Astrocyte of the hippocampus (primary cell): Measurements from ENCODE around the gene LZTS2.

Experiments used
- DNase-seq: peaks from one replicate; pipeline ENCODE4 v3.0.0; 2011; ENCODE audit warnings: low read depth, low spot score

Gene LZTS2

DNA sequence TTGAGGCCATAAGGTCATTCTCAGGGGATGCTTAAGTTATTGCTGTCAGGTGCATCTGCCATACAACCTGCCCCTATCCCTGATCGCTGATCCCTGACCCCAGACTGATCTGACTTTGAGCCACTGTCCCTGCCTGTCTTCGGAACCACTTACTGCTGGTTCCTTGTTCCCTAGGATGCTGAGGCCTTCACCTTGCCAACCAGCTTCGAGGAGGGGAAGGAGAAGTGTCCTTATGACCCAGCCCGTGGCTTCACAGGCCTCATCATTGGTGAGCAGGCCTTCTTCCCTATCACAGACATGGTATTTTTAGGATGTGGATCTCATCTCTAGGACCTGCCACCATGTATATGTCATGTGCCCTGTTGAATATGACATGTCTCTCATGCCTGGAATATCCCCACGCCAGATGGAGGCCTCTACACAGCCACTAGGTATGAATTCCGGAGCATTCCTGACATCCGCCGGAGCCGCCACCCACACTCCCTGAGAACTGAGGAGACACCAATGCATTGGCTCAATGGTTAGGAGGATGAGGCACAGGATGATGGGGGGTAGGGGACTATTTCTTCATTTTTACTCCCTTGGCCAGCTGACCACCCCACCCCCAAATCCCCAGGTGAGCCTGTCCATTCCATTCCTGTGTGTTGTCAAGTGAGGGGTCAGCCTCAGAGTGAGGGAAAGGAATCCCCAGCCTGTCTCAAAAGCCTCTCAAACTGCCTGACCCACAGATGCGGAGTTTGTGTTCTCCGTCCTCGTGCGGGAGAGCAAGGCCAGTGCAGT, 21.3 kb upstream of the LZTS2 start:
- no peak for DNase-seq

DNA sequence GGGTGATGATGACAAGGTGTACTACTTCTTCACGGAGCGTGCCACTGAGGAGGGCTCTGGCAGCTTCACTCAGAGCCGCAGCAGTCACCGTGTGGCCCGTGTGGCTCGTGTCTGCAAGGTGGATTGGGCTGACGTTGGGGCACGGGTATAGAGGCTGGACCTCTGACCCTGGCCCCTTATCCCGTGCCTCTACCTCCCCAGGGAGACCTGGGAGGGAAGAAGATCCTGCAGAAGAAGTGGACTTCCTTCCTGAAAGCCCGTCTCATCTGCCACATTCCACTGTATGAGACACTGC, 20.8 kb upstream of the LZTS2 start:
- DNase-seq = no peak

DNA sequence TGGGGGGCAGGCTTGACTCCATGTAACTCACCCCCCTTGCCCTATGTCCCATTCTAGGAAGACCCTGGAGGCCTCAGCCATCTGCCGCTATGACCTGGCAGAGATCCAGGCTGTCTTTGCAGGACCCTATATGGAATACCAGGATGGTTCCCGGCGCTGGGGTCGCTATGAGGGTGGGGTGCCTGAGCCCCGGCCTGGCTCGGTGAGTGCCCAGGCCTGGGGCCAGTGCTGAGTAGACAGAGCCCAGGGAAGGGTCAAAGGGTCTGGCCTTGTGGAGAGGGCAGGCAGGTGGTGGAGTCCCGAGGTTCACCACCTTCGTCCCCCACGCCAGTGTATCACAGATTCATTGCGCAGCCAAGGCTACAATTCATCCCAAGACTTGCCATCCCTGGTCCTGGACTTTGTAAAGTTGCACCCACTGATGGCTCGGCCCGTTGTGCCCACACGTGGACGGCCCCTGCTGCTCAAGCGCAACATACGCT, 19.8 kb upstream of the LZTS2 start:
- DNase-seq = no peak

DNA sequence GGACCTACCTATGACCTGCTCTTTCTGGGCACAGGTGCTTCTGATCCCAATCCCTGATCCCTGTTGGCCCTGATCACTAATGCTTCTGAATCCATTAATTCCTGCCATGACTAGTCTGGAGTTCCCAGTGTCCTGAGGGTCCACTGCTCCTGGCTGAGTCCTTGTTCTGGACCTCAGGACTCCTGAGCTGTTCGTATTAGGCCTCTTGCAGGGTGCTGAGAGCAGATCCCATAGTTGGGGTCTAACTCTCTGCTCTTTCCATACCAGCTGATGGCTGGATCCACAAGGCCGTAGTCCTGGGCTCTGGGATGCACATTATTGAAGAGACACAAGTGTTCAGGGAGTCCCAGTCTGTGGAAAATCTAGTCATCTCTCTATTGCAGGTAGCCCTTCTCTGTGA, 19.3 kb upstream of the LZTS2 start:
- no peak for DNase-seq

DNA sequence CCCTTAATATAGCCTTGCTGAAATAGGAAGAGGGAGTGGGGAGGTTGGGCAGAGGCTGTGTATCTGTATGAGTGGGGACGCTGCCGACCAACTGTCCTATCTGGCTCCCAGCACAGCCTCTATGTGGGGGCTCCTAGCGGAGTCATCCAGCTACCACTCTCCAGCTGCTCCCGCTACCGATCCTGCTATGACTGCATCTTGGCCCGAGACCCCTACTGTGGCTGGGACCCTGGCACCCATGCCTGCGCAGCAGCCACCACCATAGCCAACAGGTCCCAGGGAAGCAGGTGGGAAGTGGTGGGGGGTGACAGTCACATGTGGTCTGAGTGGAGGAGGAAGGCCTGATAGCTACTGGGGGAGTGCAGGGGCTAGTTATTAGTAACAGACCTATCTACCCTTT, 18.9 kb upstream of the LZTS2 start:
- no peak for DNase-seq

DNA sequence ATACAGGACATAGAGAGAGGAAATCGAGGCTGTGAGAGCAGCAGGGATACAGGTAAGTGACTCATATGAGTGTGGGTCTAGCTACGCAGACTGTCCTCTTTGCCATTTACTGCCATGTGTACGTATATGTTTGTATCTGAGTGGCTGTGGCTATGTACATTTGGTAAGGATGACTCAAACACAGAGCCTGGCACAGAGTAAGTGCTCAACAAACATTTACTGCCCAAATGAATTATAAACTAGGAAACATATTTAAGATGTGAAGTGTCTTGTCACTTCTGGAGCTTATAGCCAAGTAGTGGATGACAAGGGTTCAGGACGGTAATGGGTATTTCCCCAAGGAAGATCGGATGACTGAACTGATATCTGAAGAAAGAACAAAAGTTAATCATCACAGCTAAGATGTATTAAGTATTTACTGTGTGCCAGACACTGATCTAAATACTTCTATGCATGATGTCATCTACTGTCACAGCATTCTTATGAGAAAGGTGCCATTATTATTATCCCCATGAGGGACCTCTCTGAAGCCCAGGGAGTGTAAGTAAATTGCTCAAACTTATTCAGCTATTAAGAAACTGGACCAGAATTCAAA, 18.3 kb upstream of the LZTS2 start:
- DNase-seq = no peak

DNA sequence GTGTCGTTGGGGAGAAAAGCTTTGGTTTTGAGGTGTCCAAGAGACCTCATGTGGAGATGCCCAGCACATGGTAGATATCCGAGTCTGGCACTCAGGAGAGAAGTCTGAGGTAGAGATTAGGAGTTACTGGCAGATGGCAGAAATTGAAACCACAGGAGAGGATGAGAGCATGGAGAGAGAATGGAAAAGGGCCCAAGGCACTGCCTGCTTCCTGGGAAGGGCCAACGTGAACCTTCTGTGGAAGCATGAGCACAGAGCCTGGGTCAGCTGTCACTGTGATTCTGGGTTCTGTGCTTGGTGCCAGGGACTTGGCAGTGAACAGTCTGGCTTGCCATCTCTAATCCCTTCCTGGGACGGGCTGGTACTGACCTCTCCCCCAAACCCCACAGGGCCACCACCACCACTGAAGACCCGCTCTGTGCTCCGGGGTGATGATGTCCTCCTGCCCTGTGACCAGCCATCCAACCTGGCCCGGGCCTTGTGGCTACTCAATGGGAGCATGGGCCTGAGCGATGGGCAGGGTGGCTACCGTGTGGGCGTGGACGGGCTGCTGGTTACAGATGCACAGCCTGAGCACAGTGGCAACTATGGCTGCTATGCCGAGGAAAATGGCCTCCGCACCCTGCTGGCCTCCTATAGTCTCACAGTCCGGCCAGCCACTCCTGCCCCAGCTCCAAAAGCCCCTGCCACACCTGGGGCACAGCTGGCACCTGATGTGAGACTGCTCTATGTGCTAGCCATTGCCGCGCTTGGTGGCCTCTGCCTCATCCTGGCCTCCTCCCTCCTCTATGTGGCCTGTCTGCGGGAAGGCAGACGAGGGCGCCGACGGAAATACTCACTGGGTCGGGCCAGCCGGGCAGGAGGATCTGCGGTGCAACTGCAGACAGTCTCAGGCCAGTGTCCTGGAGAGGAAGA, 16.4 kb upstream of the LZTS2 start:
- no peak for DNase-seq

DNA sequence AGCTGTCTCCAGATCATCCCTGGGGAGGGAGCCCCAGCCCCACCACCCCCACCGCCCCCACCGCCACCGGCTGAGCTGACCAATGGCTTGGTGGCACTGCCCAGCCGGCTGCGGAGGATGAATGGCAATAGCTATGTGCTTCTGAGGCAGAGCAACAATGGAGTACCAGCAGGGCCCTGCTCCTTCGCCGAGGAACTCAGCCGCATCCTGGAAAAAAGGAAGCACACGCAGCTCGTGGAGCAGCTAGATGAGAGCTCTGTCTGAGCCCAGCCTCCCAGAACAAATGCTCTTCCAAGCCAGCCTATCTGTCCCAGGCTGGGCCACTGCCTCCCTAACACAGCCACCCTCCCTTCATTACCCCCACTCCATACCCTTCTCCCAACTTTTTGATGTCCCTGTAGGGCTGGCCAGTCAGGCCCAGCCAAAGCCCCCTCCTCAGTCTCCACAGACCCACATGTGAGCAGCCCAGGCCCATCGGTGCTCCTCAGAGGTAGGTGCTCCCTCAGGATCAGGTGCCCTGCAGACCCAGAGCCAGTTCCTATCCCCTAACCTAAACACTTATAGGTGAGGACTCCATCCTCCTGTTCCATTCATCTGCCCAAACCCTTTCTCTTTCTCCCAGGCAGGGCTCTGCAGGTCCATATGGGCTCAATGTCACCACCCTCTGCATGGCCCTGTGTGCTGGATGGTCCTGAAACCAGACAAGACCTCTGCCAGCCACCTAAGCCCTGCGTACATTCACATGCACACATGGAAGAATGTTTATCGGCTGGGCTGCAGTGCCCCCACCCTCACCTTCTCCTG, 15.5 kb upstream of the LZTS2 start:
- no peak for DNase-seq

DNA sequence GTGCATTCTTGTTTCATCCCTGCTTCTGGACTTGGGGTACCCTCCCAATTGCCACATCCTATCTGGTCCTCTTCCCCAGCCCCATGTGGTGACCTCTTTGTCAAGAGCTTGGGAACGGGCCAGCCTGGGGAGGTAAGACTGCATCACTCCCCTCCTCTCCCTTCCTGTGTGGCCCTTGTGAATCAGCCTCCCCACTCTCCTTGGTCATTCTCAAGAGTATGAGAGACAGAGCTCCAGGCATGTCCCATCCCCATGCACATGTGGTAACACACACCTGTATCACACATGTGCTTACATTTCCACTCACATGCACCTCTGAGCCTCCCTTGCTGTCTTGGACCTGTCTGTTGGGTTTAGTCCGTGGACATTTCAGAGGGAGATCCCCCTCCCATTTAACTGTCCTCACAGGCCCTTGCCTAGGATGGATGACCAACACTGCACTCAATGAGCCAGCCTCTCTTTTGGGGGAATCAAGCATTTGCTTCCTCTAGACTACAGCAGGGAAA, 14.9 kb upstream of the LZTS2 start:
- no peak for DNase-seq

DNA sequence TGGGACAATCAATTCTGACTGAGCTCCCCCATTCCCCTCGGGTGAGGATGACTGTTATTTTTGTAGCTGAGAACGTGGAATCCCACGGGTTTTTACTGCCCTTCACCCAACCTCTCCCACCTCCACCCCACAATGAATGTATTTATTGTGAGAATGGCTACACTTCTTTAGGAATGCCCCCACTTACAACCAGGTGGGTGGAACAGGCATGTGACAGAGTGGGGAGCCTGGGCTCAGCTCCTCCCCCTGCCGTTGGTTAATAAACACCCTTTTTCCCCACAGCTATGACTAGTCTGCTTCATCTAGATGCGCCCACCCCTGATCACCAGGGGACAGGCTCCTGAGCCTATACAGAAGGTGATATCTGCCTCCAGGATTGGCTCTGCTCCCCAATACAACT, 14.3 kb upstream of the LZTS2 start:
- no peak for DNase-seq

DNA sequence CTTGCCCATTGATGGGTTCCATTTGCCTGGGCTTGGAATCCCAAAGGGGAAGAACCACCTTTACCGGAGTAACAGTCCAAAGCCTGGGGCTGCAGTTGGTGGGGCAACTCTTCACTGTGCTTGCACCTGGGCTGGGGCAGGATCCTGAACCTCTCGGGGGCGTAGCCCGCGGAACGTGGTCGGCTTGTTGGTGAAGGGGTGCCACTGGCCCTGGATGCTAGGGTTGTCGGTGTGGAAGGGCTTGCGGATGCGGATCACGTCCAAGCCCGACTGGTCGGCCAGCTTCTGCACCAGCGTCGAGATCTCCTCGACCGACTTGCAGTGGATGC, 13.0 kb upstream of the LZTS2 start:
- no peak for DNase-seq

DNA sequence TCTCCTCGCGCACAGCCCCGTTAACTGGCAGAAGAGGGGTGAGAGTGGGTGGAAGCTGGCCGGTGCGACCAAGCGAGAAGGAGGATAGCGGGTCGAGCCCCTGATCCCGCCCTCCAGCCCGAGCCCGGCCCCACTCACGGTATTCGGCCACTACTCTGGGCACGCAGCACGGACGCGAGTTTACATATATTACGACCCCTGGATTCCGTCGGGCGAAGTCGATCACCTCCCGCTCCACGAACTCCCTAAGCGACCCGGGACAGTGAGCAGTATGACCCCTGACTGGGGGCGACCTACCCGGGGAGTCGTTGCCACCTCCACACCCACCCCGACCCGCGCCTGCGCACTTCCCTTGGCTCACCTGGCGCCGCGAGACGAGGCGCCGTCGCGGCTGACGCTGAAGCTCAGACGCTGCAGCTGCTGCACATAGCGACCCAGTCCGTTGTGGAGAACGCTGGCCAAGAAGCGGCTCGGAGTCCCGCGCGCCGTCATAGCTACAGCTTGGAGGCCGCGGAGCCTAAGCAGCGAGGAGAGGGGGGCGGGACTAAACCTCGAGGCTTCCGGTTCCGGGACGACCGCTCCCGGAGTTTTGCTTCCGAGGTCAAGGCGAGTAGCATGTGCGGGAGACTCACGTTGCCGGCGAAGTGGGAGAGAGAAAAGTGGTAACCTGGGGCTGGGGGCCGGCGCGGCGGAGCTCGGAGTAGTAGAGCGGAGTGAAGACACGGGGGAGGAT, 12.5 kb upstream of the LZTS2 start, which contains the start of the genes MRPL43 and TWNK:
Gene MRPL43 (minus strand): TSS at position 546 of the 733 bp plus-strand sequence. CDS start 54 bp downstream, at position 492.
Gene TWNK (plus strand): TSS at position 592 of the 733 bp plus-strand sequence. CDS start 668 bp downstream, outside the sequence.
- DNase-seq = peak; percentile 87

DNA sequence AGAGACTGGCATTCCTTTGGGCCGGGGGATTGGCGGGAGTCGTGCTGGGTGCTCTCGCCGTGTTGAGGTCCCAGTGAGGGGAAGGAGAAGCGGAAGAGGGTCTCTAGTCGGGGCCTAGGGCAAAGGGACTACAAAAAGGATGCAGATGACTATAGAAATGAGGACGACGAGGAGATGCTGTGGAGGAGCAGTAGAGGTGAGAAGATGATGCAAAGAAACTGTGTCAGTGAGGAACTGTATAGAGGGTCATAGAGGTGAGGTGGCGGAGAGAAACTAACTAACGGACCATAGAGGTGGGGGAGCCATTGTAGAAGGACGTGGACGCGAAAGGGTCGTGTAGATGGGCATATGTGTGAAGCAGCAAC, 11.9 kb upstream of the LZTS2 start:
- DNase-seq = no peak

DNA sequence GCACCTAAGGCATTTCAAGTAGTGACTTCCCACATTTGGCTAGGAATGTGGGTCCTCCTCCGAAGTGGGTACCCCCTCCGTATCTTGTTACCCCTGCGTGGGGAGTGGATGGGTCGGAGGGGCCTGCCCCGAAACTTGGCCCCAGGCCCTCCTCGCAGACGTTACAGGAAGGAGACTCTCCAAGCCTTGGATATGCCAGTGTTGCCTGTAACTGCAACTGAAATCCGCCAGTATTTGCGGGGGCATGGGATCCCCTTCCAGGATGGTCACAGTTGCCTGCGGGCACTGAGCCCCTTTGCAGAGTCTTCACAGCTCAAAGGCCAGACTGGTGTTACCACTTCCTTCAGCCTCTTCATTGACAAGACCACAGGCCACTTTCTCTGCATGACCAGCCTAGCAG, 11.4 kb upstream of the LZTS2 start:
- no peak for DNase-seq

DNA sequence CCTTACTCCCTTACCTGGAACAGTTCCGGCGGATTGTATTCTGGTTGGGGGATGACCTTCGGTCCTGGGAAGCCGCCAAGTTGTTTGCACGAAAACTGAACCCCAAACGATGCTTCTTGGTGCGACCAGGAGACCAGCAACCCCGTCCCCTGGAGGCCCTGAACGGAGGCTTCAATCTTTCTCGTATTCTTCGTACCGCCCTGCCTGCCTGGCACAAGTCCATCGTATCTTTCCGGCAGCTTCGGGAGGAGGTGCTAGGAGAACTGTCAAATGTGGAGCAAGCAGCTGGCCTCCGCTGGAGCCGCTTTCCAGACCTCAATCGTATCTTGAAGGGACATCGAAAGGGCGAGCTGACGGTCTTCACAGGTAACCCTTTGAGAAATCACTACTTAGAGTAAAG, 10.5 kb upstream of the LZTS2 start:
- no peak for DNase-seq

DNA sequence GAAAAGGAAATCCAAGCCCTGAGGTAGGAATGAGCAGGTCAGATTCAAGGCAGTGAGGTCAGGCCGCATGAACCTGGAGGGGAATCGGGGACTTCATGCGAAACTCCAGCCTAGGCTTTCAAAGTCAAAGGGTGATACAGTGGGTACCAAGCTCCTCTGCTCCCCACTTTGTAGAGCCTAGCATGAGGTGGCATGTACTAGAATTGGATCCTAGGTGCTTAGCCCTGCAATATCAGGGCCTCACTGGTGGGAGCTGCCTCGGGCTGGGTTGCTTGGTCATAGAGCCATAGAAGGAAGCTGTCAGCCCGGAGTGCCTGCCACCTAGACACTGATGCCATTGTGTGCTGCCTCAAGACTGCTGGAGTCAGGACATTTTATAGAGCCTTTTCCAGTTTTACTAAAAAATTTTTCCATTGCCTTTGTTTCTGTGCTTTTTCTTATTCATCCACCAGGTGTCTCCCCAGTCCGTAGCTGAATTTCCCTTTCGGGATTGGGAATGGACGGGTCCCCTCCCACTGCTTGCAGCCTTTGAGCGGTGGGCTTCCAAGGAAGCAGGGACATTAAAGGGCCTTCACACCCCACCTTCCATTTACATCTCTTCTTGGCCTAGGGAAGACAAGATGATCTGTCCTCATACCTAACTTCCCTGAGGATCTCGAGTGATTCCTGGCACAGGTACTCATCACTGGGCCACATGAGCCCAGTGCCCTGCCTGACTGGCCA, 5.5 kb upstream of the LZTS2 start:
- peak; percentile 63 for DNase-seq

DNA sequence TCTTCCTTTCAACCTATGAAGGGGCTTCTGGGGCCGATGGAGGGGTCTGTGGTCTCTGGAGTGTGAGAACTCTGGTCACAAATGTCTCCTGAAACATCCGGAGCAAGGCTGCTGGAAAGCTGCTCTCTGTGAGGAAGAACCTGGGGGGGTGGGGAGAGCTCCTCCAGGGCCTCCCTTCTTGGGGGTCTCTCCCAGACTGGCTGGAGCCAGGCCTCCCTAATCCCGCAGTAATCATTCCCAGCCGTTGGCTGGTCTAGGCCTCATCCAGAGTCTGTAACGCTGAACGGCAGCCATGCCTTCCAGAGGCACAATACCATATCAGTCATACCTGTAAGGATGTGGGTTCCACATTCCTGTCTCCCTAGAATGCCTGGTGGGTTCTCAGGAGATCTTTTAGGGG, 4.4 kb upstream of the LZTS2 start:
- no peak for DNase-seq

DNA sequence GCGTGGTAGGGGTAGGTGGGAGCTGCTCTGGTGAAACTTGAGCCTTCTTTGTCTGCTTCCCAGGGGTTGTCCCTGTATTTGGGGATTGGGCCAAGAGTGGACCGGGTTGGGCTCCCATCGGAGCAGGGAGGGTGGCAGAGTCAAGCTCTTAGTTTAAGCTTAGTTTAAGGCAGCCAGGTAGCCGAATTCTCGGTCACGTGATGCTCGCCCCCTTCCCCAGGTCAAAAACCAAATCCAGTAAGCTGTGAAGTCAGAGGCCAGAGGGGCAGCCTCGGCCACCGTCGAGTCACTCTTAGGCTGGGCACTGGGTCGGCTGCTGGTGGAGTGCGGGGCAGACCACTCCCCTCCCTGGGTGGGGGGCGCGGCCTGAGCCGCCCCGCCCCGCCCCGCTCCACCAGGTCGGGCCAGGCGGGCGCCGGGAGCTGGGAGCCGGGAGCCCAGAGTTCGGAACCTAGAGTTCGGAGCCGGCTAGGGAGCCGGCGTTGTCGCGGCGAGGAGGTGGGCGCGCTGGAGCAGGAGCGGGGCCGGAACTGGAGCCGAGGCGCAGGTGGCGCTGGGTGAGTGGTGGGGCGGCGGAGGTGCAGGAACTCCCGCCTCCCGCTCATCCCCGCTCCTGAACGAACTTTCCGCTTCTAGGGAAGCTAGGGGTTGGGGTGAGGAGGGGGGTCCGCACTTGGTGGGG, 2.8 kb upstream of the LZTS2 start:
- DNase-seq = peak; percentile 62

DNA sequence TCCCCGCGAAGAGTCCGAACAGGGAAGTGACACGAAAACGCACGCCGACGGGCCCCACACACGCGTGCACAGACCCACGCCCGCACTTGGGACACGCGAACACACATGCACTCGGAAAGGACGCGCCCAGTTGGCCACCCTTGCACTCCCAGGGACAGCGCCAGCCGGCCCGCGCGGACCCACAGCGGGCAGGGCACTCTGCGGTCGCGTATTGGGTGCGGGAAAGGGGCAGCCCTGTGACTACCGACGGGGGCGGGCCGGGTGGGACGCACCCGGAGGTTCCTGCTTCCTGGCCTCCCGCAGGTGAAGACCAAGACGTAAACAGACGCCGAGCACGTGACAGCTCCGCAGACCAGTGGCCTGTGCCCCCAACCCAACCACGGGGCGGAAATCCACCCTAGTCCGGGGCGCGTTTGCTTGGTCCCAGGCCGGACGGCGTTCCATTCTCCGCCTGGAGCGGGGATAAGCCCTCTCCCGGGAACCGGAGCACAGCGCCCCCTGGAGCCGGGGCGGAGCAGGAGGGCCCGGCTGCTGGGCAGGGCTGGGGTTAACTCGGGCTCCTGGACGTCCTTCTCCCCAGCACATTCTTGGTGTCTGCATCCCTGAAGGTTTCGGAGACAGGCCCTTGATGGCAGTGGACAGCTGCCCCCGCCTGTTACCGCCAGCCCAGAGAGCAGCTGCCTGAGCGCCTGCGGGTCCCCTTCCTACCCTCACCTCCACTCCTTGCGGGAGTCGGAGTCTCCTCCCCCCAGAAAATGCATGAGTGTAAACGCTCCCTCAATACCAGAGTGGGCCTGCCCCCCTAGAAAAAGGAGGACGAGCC, 2.0 kb upstream of the LZTS2 start:
- DNase-seq = peak; percentile 91
